Esophagus muscularis mucosa (tissue), 3 donors: ENCODE data around the gene ANXA8L1.
"Not testable (repeated sequence)": the region's sequence is repeated elsewhere in the genome, so short reads cannot be mapped to it uniquely, and the experiment has no call there.

Source experiments
- CTCF ChIP-seq, 3 experiments: fragments of 200-600 bp in 2 of 3; fragments of 450-650 bp in 1 of 3; sonication (generic) in 2 of 3; IDR thresholded peaks; one replicate each; pipeline ENCODE4 v1.5.1; 2017 to 2019; ENCODE audit warnings: antibody characterized with exemption in 3 of 3, mild to moderate bottlenecking in 2 of 3, moderate library complexity in 1 of 3
- POLR2A ChIP-seq: fragments of 450-650 bp; IDR thresholded peaks from one replicate; pipeline ENCODE4 v1.6.1; 2017; ENCODE audit warnings: antibody characterized with exemption, moderate library complexity, mild to moderate bottlenecking, low read depth
- POLR2AphosphoS5 ChIP-seq, 2 donors: sonication (generic); formaldehyde crosslinking; IDR thresholded peaks; one replicate each; pipeline ENCODE4 v1.6.1; 2017; ENCODE audit warnings: antibody characterized with exemption in 2 of 2

- not testable (repeated sequence) for TF ChIP-seq CTCF (IDR thresholded peaks at IDR 0.05); POLR2A; POLR2AphosphoS5 (IDR thresholded peaks at IDR 0.05)
Measured at GRCh38 chr10:46397767-46398166, 22.2 kb downstream of the ANXA8L1 start.
